ENCODE measurements around the gene ARHGEF26. TPM values are rescaled to one million over a fixed set of nuclear protein-coding genes. Genes with fewer than 3 reads are reported as not detected.
A peak's percentile ranks its signal among the peaks of the same experiment; 100 is the strongest.

ARHGEF26 gene
- total RNA-seq, 1 experiment from 2014 or later: 13.7 TPM

- Histone ChIP-seq H2BK120ac (ENCODE audit: low read depth, low read length, poor library complexity, severe bottlenecking) (no peak overlapping the region), H3K4me2 (ENCODE audit: insufficient read depth, insufficient read length, low read length) (no peak overlapping the region), H3K23ac (ENCODE audit: insufficient read length, low read depth, low read length) (no peak overlapping the region), H3K9ac (ENCODE audit: extremely low read depth, insufficient read length, low read length) (no peak overlapping the region), H2BK15ac (ENCODE audit: low read depth, low read length) (no peak overlapping the region), H3K4me1 (ENCODE audit: insufficient read depth, low read length) (no peaks in the 10 kb centered on the region), H3K4ac (ENCODE audit: low read depth, low read length) (no peak overlapping the region), H3K27ac (ENCODE audit: insufficient read length, low read depth, low read length) (no peak overlapping the region), H4K91ac (ENCODE audit: insufficient read length, low read depth, low read length) (no peak overlapping the region), H2BK12ac (ENCODE audit: insufficient read length, low read depth, low read length) (no peak overlapping the region), H3K56ac (ENCODE audit: insufficient read length, low read depth, low read length) (no peak overlapping the region), H3K79me1 (ENCODE audit: insufficient read depth, low read depth, low read length, poor library complexity, severe bottlenecking) (peaks cover 2% of the 10 kb centered on the region), H2AFZ (ENCODE audit: low read length) (no peak overlapping the region), H3K18ac (ENCODE audit: insufficient read length, low read depth, low read length) (no peak overlapping the region), H3K9me3 (ENCODE audit: control insufficient read depth, low read depth, low read length) (no peaks in the 10 kb centered on the region), H3K23me2 (ENCODE audit: insufficient read length, low read depth, low read length, poor library complexity, severe bottlenecking) (no peaks in the 10 kb centered on the region), H4K8ac (replicated peaks; ENCODE audit: insufficient read length, low read depth, low read length) (no peak overlapping the region), H4K5ac (ENCODE audit: insufficient read length, low read depth, low read length) (no peak overlapping the region), H2AK5ac (ENCODE audit: insufficient read length, low read length) (no peak overlapping the region), H2BK20ac (ENCODE audit: low read depth, low read length, poor library complexity, severe bottlenecking) (no peak overlapping the region), H3K79me2 (ENCODE audit: insufficient read depth, low read length) (no peaks in the 10 kb centered on the region), H4K20me1 (ENCODE audit: control insufficient read depth, insufficient read depth, insufficient read length) (no peaks in the 10 kb centered on the region), H3T11ph (ENCODE audit: low read length) (no peak overlapping the region), H2BK5ac (ENCODE audit: insufficient read length, low read length) (no peak overlapping the region), H3K14ac (ENCODE audit: insufficient read depth, low read length) (no peak overlapping the region), H3K27me3 (ENCODE audit: insufficient read depth, low read length) (no peaks in the 10 kb centered on the region)
- TF ChIP-seq, protein P1, sequence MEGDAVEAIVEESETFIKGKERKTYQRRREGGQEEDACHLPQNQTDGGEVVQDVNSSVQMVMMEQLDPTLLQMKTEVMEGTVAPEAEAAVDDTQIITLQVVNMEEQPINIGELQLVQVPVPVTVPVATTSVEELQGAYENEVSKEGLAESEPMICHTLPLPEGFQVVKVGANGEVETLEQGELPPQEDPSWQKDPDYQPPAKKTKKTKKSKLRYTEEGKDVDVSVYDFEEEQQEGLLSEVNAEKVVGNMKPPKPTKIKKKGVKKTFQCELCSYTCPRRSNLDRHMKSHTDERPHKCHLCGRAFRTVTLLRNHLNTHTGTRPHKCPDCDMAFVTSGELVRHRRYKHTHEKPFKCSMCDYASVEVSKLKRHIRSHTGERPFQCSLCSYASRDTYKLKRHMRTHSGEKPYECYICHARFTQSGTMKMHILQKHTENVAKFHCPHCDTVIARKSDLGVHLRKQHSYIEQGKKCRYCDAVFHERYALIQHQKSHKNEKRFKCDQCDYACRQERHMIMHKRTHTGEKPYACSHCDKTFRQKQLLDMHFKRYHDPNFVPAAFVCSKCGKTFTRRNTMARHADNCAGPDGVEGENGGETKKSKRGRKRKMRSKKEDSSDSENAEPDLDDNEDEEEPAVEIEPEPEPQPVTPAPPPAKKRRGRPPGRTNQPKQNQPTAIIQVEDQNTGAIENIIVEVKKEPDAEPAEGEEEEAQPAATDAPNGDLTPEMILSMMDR (conservative IDR thresholded peaks at IDR 0.05): no peak
- DNase-seq: no peak
- H3K36me3 Mint-ChIP-seq (ENCODE audit: insufficient read depth in 1 of 3, low read depth in 3 of 3): no peaks in the 10 kb centered on the region; a peak in 1 of 7 replicates
- peak overlapping the region in 1 of 3 experiments; percentile 52; a peak in 1 of 7 replicates for H3K27ac Mint-ChIP-seq
- H3K4me3 Mint-ChIP-seq: no peak overlapping the region
- WGBS (ENCODE audit: extremely low coverage, insufficient read length, low lambda C conversion rate): no CpG with 5 or more reads among the region's 5 CpGs
- H3K27me3 Mint-ChIP-seq (ENCODE audit: low read depth): no peaks in the 10 kb centered on the region
- peaks cover 7% of the 10 kb centered on the region in 2 experiments for H3K4me1 Mint-ChIP-seq
- H3K9me3 Mint-ChIP-seq: no peaks in the 10 kb centered on the region
These were observed 15.8 kb downstream of the ARHGEF26 start for GRCh38 chr3:154137036-154137435.

All from H9 (cell line).